ENCODE measurements around the gene UBAP2.

DNA sequence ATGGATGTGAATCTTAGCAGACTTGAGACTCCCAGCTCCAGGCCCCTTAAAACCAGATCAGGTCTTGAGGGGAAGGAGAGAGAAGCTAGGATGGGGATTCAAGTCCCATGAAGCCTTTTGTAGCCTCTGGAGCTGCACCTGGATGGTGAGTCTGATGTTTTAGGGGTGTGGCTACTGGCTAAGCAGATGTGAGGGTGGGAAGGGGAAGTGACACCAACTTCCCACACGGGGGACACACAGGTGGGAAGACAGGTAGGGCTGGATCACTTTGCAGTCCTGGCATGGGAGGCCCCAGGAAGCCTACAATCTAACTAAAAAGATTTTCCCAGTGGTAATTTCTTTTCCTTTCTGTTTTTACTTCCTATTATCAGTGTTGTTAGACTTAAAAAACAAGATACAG is 38.7 kb upstream of the UBAP2 start:
- TF ChIP-seq, protein P1, sequence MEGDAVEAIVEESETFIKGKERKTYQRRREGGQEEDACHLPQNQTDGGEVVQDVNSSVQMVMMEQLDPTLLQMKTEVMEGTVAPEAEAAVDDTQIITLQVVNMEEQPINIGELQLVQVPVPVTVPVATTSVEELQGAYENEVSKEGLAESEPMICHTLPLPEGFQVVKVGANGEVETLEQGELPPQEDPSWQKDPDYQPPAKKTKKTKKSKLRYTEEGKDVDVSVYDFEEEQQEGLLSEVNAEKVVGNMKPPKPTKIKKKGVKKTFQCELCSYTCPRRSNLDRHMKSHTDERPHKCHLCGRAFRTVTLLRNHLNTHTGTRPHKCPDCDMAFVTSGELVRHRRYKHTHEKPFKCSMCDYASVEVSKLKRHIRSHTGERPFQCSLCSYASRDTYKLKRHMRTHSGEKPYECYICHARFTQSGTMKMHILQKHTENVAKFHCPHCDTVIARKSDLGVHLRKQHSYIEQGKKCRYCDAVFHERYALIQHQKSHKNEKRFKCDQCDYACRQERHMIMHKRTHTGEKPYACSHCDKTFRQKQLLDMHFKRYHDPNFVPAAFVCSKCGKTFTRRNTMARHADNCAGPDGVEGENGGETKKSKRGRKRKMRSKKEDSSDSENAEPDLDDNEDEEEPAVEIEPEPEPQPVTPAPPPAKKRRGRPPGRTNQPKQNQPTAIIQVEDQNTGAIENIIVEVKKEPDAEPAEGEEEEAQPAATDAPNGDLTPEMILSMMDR (IDR thresholded peaks at IDR 0.05), result no peak
- no peak for TF ChIP-seq POLR2A (IDR thresholded peaks at IDR 0.05)
- TF ChIP-seq POLR2AphosphoS5 (IDR thresholded peaks at IDR 0.05; ENCODE audit: insufficient read depth in 1 of 2, low read depth in 1 of 2), result no peak
